Measurements from ENCODE around the gene PTPRM.

Gene PTPRM

DNA sequence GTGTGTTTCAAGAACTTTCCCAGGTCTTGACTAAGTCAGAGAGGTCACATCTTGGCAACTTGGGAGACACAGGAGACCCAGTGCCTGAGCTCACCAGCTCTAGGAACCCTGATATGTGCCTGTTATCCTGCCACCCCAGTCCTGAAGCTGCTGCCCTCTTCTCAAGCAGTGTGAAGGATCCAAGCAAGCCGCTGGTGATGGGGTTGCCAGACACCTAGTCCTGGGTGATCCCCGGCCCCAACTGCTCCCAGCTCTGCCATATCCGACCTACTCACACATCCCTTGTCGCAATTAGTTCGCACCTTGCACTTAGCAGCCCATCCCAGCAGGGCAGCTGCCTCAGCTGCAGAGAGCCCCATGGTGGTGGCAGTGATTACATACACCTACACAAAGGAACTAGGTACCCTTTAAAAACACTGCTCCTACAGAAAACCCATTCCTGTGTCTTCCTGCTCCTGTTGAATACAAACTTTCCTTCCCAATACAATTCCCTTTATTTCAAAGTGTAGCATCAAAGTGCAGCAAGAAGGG lies 794.9 kb downstream of the PTPRM start:
- no peak for DNase-seq (ENCODE audit: low read depth in 2 of 2)

DNA sequence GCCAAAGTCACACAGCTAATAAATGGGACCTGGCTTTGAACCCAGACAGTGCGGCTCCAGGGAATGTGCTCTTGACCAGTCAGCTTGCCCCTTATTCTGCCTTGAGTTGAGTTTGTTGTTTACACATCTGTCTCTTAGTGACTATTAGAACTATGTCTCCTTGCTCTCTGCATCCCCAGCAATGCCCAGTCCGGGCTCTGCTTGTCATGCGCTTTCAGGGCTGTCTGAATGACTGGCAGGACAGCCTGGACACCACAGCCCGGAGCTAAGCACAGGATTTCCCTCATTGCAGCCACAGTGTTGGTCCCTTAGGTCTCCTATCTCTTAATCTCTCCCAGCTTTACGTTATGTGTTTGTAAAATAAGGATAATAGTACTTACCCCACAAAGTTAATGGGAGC lies 795.7 kb downstream of the PTPRM start:
- no peak for DNase-seq (ENCODE audit: low read depth in 2 of 2)

- no peak for DNase-seq (ENCODE audit: low read depth in 2 of 2)
Observed at GRCh38 chr18:8364385-8364784, 797.3 kb downstream of the PTPRM start.

DNA sequence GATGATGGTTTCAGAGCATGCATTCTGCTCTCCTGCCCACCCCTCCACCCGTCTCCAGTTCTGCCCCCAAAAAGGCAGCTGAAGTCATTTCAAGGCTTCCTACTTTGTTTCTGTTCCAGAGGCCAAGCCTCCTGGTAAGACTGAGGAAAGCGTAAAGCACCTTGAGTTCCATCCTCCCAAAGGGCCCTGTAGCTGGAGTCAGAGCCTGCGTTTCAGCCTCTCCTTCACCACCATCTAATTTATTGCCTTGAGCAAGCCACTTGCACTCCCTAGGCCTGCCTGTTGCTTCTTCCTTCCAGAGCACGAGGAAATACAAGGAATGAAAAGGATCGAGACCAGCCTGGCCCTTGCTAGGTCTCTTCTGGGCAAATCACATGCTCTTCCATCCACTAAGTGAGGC lies 797.9 kb downstream of the PTPRM start:
- no peak for DNase-seq (ENCODE audit: low read depth in 2 of 2)

DNA sequence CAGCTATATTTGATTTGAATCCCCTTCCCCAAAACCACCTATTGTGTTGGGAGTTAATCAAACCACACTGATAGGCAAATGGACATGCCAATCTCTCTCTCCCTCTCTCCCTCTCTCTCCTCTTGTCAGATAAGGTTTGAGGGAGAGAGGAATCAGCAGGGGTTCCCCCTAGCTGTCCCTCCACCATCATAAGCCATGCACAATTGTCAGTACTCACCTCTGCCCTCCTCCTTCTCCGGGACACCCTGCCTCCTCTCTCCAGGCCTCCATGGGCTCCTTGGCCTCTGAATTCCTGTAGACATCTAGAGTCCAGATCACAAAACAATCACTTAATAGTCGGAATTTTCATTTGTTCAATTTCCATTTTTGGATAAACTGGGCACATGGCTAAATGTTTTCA lies 798.4 kb downstream of the PTPRM start:
- no peak for DNase-seq (ENCODE audit: low read depth in 2 of 2)

DNA sequence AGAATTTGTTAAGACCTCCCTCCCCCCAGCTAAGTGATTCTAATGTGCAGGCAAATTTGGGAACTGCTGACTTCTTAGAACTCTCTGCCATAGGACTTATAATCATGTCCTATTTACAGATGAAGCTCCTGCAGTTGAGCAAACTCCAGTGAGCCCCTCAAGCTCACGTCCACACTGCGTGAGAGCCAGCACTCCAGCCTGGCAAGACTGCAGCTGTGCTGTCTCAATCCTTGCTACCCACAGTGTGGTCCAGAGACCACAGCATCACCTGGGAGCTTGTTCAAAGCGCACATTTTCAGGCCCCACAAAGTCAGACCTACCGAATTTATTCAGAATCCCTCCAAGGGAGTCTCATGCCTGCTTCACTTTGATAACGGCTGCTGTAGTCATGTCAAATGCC lies 799.0 kb downstream of the PTPRM start:
- no peak for DNase-seq (ENCODE audit: low read depth in 2 of 2)

DNA sequence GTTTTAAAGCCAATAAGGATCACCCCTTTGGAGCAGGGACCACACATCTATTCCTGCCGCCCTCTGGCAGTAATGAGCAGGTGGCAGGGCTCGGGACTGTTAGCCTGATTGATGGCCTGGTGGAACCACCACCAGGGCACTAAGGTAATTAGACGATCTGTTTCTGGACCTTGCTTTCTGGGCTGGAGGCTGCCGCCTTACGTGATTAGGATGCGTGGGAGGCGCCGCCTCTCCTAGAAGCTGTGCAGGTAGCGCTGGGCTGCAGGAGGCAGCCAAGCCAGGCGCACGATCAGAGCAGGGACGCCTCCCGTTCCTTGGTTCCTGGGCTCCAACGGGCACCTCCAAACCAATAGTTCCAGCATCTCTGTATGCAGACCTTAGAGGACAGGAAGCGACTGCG lies 799.5 kb downstream of the PTPRM start:
- DNase-seq (ENCODE audit: low read depth in 2 of 2), result no peak

DNA sequence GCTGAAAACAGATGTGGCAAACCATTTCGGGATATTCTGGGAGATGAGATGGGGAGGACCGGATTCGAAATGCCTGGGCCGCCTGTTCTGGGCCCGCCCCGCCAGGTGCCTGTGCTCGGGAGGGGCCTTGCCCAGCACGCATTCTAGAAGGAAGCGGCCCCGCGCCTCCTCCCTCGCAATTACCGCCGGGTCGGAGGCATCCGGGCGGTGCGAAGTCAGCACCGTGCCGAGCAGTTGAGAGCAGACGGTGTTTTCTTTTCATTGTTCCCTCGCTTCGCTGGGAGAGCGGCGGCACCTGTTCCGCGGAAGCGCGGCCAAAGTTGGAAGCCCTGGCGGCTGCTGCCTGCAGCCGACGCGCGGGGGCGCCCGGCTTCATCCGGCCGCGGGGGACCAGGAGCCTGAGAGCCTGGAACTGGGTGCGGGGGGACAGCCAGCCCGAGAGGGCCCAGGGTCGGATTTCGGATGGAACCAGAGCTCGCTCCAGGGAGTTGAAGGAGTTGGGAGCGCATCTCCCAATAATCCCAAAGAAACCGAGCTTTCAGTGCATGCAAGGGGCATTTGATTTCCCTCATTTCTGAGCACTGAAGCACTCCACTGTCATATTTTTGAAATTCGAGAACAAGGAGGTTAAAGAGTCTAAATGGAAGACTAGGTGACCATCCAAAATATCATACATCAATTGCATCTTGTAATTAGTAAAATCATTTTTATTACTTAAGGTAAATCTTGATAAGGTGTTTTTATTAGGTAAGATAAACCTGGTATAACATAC lies 800.3 kb downstream of the PTPRM start:
- DNase-seq (ENCODE audit: low read depth in 2 of 2), result no peak

- DNase-seq (ENCODE audit: low read depth in 2 of 2), result no peak
Observed at GRCh38 chr18:8368512-8369217, 801.5 kb downstream of the PTPRM start.

DNA sequence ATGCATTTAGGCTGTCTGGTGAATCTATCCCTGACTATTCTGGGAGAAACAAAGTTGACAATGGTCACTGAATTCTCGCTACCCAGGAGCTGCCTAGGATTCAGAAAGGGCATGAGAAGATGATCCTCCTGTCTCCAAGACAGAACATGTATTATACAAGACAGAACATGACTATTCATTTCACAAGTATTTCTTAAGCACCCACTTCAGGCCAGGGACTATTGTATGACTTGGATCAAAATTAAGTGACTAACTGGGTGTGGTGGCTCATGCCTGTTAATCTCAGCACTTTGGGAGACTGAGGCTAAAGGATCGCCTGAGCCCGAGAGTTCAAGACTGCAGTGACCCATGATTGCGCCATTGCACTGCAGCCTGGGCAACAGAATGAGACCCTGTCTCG lies 806.4 kb downstream of the PTPRM start:
- no peak for DNase-seq (ENCODE audit: low read depth in 2 of 2)

DNA sequence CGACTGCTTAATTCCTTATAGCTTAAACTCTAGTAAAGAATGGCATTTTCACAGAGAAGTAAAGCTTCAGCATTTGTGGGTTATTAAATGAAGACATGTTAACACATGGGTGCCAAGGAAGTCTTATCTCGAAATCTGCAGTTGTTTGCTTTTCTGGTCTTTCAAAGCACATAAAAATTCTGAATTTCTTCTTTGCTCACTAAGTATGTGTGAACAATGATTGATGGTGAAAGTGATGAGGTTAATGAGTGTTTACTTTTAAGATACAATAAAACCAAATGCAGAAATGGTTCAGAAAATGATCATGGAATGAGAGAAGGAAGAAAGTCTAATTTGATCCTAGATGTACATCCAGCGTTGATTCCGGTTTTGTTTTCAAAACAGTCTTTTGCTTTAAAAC lies 807.6 kb downstream of the PTPRM start:
- no peak for DNase-seq (ENCODE audit: low read depth in 2 of 2)

GRCh38 chr18:8375249-8375648 lies 808.1 kb downstream of the PTPRM start:
- no peak for DNase-seq (ENCODE audit: low read depth in 2 of 2)

- no peak for DNase-seq (ENCODE audit: low read depth in 2 of 2)
Observed at GRCh38 chr18:8376113-8376512, 809.0 kb downstream of the PTPRM start.

DNA sequence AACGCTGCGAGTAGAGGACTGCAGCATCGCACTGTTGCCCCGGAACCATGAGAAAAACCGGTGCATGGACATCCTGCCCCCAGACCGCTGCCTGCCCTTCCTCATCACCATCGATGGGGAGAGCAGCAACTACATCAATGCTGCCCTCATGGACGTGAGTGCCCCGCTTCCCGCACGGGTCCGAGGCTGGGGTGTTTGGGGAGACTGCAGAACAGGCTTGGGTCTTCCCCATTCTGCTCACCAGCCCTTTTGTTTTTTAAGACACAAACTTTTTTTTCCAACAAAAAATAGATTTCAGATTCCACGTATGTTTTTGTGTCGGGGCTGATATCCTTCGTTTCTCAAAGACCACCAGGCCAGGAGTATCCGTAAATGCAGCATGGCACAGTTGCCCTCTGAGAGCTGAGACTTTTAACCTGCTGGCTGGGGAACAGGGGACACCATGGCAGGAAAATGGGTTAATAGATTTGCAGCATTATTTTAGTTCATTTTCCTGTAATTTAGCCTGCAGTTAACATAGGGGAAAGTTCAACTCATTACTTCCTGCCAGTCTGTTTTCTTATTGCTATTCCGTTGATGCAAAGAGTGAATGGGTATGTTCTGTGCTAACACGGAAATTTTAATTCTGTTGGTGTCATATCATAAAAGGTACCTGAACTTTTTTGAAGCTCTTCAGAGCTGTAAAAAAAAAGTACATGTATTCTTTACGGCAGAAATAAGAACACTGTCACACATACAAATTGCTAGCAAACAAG lies 812.2 kb downstream of the PTPRM start:
- DNase-seq (ENCODE audit: low read depth in 2 of 2), result no peak

- DNase-seq (ENCODE audit: low read depth in 2 of 2), result no peak
Observed at GRCh38 chr18:8380006-8380405, 812.9 kb downstream of the PTPRM start.

- no peak for DNase-seq (ENCODE audit: low read depth in 2 of 2)
Observed at GRCh38 chr18:8380926-8381325, 813.8 kb downstream of the PTPRM start.

DNA sequence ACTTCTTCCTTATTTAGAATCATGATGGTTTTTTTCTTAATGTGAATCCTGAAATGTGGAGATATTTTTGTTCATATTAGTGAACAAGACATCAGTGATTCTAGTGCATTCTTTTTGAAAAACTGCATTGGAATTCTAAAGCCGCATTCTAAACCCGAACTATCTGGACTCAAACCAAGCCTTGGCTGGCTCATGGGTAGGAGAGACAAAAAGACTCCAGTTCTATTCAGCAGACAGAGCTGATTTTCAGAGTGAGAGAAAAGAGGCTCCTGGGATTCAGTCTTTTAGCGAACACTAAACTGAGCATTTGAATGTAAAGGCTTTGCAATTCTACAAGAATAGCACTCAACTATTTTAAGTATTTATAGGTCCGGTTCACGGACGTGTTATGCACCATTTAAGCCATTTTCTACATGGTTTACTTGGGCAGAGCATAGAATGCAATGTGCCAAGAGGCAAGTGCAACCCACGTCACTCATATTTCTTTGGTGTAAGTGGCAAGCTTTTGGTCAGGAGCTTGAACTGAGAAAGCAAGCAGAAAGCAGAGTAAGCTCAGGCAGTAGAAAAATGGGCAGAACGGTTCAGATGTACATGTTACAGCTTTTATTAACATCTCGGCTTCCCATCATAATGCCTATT lies 814.8 kb downstream of the PTPRM start:
- no peak for DNase-seq (ENCODE audit: low read depth in 2 of 2)

- no peak for DNase-seq (ENCODE audit: low read depth in 2 of 2)
Observed at GRCh38 chr18:8385400-8385799, 818.3 kb downstream of the PTPRM start.

DNA sequence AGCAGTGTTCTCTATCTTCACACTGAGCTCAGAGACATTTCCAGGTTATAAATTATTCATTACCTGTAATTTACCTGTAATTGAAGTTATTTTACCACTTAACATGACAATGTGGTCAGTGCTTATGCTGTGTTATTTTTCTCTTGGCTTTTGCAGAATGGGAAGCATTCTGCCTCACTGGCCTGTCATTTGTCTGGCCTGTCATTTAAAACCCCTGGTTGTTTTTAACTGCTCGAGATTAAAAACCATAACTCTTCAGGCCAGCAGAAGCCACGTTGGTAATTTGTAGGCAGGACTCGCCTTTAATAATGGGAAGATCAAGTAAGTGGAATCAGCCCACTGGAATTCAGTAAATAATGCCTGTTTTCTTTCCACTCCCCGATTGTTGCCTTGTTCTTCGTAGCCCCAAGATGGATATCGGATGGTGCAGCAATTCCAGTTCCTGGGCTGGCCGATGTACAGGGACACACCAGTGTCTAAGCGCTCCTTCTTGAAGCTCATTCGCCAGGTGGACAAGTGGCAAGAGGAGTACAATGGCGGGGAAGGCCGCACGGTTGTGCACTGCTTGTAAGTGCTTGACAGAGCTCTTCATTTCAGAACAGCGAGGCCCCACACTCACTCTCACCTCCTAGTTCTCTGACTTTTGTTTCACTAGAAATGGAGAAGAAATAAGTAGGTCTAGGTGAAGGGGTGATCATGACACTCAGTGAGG lies 819.7 kb downstream of the PTPRM start:
- DNase-seq (ENCODE audit: low read depth in 2 of 2), result no peak

- no peak for DNase-seq (ENCODE audit: low read depth in 2 of 2)
Observed at GRCh38 chr18:8389391-8390340, 822.5 kb downstream of the PTPRM start.

Measured in stimulated activated CD8-positive, alpha-beta memory T cell treated with anti-CD3 and anti-CD28 coated beads, Interleukin-15, amount 100 ng/mL, for 48 hours (primary cell).